ENCODE data around the gene CYP17A1. TPM values are rescaled to one million over a fixed set of nuclear protein-coding genes. Genes with fewer than 3 reads are reported as not detected.

Gene CYP17A1
- polyA plus RNA-seq, 1 of the 3 experiments (the other 2 are of a cell fraction), result not detected

DNA sequence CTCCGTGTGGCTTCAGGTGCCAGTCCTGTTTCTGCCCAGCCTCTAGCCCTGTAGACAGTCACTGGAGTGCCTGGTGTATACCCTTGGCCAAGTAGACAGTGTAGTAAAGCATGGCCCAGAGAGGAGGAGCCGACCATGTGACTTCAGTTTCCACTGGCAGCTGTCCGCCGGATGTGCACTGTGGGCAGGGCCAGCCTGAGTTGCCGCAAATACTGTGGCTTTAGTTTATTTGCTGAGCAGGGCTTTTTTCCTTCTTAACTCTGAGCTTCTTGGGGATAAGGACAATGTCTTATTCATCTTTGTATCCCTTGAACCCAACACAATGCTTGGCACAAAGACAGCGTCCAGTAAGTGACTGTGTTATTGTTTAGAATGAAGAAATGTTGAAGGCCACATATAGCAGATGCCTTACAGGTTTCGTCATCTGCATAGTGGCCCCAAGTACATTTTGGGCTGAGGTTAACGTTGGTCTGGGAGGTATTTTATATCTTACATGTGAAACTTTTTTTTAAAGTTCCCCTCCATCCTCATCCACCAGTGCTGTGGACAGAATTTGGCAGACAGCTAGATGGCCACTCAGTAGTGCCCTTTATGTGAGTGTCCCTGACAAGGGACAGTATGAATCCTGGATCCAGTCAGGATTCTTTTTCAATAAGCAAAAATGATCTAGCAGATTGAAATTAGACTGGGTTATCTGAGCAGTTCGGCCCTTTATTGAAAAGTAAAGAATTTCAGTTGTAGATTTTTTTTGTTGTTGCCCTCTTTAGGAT, 40.6 kb downstream of the CYP17A1 start (continued):
- TF ChIP-seq, protein P1, sequence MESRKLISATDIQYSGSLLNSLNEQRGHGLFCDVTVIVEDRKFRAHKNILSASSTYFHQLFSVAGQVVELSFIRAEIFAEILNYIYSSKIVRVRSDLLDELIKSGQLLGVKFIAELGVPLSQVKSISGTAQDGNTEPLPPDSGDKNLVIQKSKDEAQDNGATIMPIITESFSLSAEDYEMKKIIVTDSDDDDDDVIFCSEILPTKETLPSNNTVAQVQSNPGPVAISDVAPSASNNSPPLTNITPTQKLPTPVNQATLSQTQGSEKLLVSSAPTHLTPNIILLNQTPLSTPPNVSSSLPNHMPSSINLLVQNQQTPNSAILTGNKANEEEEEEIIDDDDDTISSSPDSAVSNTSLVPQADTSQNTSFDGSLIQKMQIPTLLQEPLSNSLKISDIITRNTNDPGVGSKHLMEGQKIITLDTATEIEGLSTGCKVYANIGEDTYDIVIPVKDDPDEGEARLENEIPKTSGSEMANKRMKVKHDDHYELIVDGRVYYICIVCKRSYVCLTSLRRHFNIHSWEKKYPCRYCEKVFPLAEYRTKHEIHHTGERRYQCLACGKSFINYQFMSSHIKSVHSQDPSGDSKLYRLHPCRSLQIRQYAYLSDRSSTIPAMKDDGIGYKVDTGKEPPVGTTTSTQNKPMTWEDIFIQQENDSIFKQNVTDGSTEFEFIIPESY (IDR thresholded peaks at IDR 0.05; ENCODE audit: borderline replicate concordance, low read depth), result no peak
- TF ChIP-seq EZH2phosphoT487 (IDR thresholded peaks at IDR 0.05; ENCODE audit: borderline replicate concordance, low read depth), result no peak
- TF ChIP-seq, protein P2, sequence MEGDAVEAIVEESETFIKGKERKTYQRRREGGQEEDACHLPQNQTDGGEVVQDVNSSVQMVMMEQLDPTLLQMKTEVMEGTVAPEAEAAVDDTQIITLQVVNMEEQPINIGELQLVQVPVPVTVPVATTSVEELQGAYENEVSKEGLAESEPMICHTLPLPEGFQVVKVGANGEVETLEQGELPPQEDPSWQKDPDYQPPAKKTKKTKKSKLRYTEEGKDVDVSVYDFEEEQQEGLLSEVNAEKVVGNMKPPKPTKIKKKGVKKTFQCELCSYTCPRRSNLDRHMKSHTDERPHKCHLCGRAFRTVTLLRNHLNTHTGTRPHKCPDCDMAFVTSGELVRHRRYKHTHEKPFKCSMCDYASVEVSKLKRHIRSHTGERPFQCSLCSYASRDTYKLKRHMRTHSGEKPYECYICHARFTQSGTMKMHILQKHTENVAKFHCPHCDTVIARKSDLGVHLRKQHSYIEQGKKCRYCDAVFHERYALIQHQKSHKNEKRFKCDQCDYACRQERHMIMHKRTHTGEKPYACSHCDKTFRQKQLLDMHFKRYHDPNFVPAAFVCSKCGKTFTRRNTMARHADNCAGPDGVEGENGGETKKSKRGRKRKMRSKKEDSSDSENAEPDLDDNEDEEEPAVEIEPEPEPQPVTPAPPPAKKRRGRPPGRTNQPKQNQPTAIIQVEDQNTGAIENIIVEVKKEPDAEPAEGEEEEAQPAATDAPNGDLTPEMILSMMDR (IDR thresholded peaks at IDR 0.05), result no peak

DNA sequence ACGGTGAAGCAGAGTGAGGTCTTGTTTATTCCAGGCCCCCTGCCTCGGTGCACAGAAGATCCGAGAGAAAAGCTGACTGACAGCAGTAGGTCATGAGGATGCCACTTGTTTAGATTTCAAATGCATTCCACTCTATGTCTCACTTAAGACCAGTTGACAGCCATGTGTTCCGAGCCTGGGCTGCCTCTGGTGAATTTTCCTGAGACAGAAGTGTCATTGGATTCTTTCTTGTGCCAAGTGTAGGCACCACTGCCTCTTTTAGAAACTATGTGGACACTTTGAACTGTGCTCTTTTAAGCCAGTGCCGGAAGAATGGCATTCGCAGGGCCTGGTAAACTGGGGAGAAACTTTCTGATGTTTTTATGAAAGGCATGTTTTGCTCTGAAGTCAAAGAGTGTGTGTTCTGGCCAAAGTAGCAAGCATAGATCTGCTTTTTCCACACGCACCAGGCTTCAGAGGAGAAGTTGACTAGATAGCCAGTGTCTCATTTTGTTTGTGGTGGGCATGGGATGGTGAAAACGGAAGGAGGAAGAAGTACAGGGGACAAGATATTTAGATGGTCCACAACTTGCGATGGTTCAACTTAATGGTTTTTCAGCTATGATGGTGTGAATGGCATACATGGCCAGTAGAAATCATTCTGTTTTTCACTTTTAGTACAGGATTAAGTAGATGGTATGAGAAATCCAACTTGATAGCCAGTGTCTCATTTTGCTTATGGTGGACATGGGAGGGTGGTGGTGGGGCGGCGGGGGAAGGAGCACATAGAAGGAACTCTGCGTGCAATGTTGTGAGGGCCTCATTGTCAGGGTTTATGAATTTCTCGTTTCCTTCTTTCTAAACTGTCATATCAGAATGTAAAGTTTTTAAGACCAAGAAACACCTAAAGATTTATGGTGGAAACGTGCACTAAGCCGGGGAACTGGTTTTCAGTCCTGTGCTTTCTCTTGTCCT, 41.5 kb downstream of the CYP17A1 start:
- H4K20me1 ChIP-seq (ENCODE audit: insufficient read depth), result peaks cover 22% of the 10 kb centered on the region; the same call in 1 of the 2 replicates
- no peaks in the 10 kb centered on the region for H3K27me3 ChIP-seq (ENCODE audit: insufficient read depth)
- no peaks in the 10 kb centered on the region for H3K9me2 ChIP-seq
- no peak overlapping the region for H3K9ac ChIP-seq
- H3K4me3 ChIP-seq (ENCODE audit: low read depth in 2 of 2, low read length in 1 of 2), result no peak overlapping the region
- H3K36me3 ChIP-seq (replicated peaks in 1 of 2; ENCODE audit: control insufficient read depth in 1 of 2, insufficient read depth in 2 of 2, low read length in 1 of 2), result peaks cover 12 to 14% of the 10 kb centered on the region in 2 experiments
- no peak overlapping the region for H3K4me2 ChIP-seq
- H3F3A ChIP-seq (replicated peaks; ENCODE audit: insufficient read depth), result no peaks in the 10 kb centered on the region
- CTCF ChIA-PET, result interaction anchor here (0.7 kb wide), 1 partner anchor 18 kb away, joined by 3 read pairs; no protein-coding TSS in a partner anchor
- no peak overlapping the region for H2AFZ ChIP-seq (ENCODE audit: low read depth)
- POLR2A ChIA-PET, result no interaction called here
- no peak overlapping the region for H3K27ac ChIP-seq (ENCODE audit: low read depth in 2 of 2, low read length in 1 of 2)
- WGBS (ENCODE audit: low lambda C conversion rate), result 88% methylated on average over 15 of the region's 15 CpGs
- H3K79me2 ChIP-seq (ENCODE audit: insufficient read depth), result peaks cover 30% of the 10 kb centered on the region
- DNase-seq, result no peak
- peaks cover 9 to 18% of the 10 kb centered on the region in 2 experiments for H3K4me1 ChIP-seq (ENCODE audit: control insufficient read depth in 1 of 2, insufficient read depth in 2 of 2, low read depth in 1 of 2, low read length in 1 of 2)
- no peaks in the 10 kb centered on the region for H3K9me3 ChIP-seq
- no peak for TF ChIP-seq RXRA (IDR thresholded peaks at IDR 0.05; ENCODE audit: borderline replicate concordance, low read depth)
- no peak for TF ChIP-seq TCF12 (IDR thresholded peaks at IDR 0.05)
- TF ChIP-seq EP300 (IDR thresholded peaks at IDR 0.05; ENCODE audit: borderline replicate concordance in 1 of 2, low read depth in 1 of 2, low read length in 1 of 2), result no peak
- no peak for TF ChIP-seq MEF2A (IDR thresholded peaks at IDR 0.05; ENCODE audit: borderline replicate concordance, low read depth)
- no peak for TF ChIP-seq TEAD4 (IDR thresholded peaks at IDR 0.05; ENCODE audit: borderline replicate concordance, insufficient read depth)
- TF ChIP-seq, protein P3, sequence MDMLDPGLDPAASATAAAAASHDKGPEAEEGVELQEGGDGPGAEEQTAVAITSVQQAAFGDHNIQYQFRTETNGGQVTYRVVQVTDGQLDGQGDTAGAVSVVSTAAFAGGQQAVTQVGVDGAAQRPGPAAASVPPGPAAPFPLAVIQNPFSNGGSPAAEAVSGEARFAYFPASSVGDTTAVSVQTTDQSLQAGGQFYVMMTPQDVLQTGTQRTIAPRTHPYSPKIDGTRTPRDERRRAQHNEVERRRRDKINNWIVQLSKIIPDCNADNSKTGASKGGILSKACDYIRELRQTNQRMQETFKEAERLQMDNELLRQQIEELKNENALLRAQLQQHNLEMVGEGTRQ (IDR thresholded peaks at IDR 0.05; ENCODE audit: borderline replicate concordance, low read depth, low read length), result no peak
- TF ChIP-seq, protein P1 (IDR thresholded peaks at IDR 0.05; ENCODE audit: borderline replicate concordance, low read depth), result no peak
- TF ChIP-seq EZH2phosphoT487 (IDR thresholded peaks at IDR 0.05; ENCODE audit: borderline replicate concordance, low read depth), result no peak
- TF ChIP-seq FOXM1 (IDR thresholded peaks at IDR 0.05; ENCODE audit: low read depth), result no peak
- TF ChIP-seq, protein P4, sequence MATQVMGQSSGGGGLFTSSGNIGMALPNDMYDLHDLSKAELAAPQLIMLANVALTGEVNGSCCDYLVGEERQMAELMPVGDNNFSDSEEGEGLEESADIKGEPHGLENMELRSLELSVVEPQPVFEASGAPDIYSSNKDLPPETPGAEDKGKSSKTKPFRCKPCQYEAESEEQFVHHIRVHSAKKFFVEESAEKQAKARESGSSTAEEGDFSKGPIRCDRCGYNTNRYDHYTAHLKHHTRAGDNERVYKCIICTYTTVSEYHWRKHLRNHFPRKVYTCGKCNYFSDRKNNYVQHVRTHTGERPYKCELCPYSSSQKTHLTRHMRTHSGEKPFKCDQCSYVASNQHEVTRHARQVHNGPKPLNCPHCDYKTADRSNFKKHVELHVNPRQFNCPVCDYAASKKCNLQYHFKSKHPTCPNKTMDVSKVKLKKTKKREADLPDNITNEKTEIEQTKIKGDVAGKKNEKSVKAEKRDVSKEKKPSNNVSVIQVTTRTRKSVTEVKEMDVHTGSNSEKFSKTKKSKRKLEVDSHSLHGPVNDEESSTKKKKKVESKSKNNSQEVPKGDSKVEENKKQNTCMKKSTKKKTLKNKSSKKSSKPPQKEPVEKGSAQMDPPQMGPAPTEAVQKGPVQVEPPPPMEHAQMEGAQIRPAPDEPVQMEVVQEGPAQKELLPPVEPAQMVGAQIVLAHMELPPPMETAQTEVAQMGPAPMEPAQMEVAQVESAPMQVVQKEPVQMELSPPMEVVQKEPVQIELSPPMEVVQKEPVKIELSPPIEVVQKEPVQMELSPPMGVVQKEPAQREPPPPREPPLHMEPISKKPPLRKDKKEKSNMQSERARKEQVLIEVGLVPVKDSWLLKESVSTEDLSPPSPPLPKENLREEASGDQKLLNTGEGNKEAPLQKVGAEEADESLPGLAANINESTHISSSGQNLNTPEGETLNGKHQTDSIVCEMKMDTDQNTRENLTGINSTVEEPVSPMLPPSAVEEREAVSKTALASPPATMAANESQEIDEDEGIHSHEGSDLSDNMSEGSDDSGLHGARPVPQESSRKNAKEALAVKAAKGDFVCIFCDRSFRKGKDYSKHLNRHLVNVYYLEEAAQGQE (IDR thresholded peaks at IDR 0.05; ENCODE audit: low read depth, low read length), result no peak
- TF ChIP-seq ELF1 (IDR thresholded peaks at IDR 0.05), result no peak
- TF ChIP-seq, protein P5, sequence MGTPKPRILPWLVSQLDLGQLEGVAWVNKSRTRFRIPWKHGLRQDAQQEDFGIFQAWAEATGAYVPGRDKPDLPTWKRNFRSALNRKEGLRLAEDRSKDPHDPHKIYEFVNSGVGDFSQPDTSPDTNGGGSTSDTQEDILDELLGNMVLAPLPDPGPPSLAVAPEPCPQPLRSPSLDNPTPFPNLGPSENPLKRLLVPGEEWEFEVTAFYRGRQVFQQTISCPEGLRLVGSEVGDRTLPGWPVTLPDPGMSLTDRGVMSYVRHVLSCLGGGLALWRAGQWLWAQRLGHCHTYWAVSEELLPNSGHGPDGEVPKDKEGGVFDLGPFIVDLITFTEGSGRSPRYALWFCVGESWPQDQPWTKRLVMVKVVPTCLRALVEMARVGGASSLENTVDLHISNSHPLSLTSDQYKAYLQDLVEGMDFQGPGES (IDR thresholded peaks at IDR 0.05; ENCODE audit: low read depth, low read length), result no peak
- TF ChIP-seq RCOR1 (IDR thresholded peaks at IDR 0.05; ENCODE audit: low read length), result no peak

Measured in SK-N-SH (cell line).